ENCODE measurements around the gene IMPDH2.

IMPDH2 gene

GRCh38 chr3:49028673-49029562, at the start of gene IMPDH2:
IMPDH2 (minus strand) TSS chr3:49029398; CDS start chr3:49029350, 48 bp downstream.
- TF ChIP-seq GATA2 (IDR thresholded peaks at IDR 0.05; ENCODE audit: low read depth, low read length): no peak
- TF ChIP-seq GATA3 (IDR thresholded peaks at IDR 0.05; ENCODE audit: low read depth, low read length): no peak

GRCh38 chr3:49076646-49077045, 47.4 kb upstream of the IMPDH2 start:
- TF ChIP-seq GATA2 (IDR thresholded peaks at IDR 0.05; ENCODE audit: low read depth, low read length) (no peak), GATA3 (IDR thresholded peaks at IDR 0.05; ENCODE audit: low read depth, low read length) (no peak)

- TF ChIP-seq GATA2 (IDR thresholded peaks at IDR 0.05; ENCODE audit: low read depth, low read length): no peak
- no peak for TF ChIP-seq GATA3 (IDR thresholded peaks at IDR 0.05; ENCODE audit: low read depth, low read length)
Observed at GRCh38 chr3:49076116-49076515, 46.9 kb upstream of the IMPDH2 start.

GRCh38 chr3:49058011-49058410, 28.8 kb upstream of the IMPDH2 start:
- no peak for TF ChIP-seq GATA2 (IDR thresholded peaks at IDR 0.05; ENCODE audit: low read depth, low read length)
- TF ChIP-seq GATA3 (IDR thresholded peaks at IDR 0.05; ENCODE audit: low read depth, low read length): no peak

- no peak for TF ChIP-seq GATA2 (IDR thresholded peaks at IDR 0.05; ENCODE audit: low read depth, low read length)
- no peak for TF ChIP-seq GATA3 (IDR thresholded peaks at IDR 0.05; ENCODE audit: low read depth, low read length)
Observed at GRCh38 chr3:49057268-49057667, 28.1 kb upstream of the IMPDH2 start.

GRCh38 chr3:49054344-49054862, 25.2 kb upstream of the IMPDH2 start:
- no peak for TF ChIP-seq GATA3 (IDR thresholded peaks at IDR 0.05; ENCODE audit: low read depth, low read length)

- TF ChIP-seq GATA2 (IDR thresholded peaks at IDR 0.05; ENCODE audit: low read depth, low read length) (no peak), GATA3 (IDR thresholded peaks at IDR 0.05; ENCODE audit: low read depth, low read length) (no peak)
Observed at GRCh38 chr3:49053543-49053942, 24.3 kb upstream of the IMPDH2 start.

- TF ChIP-seq GATA2 (IDR thresholded peaks at IDR 0.05; ENCODE audit: low read depth, low read length): no peak
- no peak for TF ChIP-seq GATA3 (IDR thresholded peaks at IDR 0.05; ENCODE audit: low read depth, low read length)
Observed at GRCh38 chr3:49035281-49035680, 6.1 kb upstream of the IMPDH2 start.

GRCh38 chr3:49034650-49035049, 5.5 kb upstream of the IMPDH2 start:
- TF ChIP-seq GATA2 (IDR thresholded peaks at IDR 0.05; ENCODE audit: low read depth, low read length) (no peak), GATA3 (IDR thresholded peaks at IDR 0.05; ENCODE audit: low read depth, low read length) (no peak)

GRCh38 chr3:49032646-49033304, 3.6 kb upstream of the IMPDH2 start:
- no peak for TF ChIP-seq GATA3 (IDR thresholded peaks at IDR 0.05; ENCODE audit: low read depth, low read length)
- no peak for TF ChIP-seq GATA2 (IDR thresholded peaks at IDR 0.05; ENCODE audit: low read depth, low read length)

- no peak for TF ChIP-seq GATA2 (IDR thresholded peaks at IDR 0.05; ENCODE audit: low read depth, low read length)
- no peak for TF ChIP-seq GATA3 (IDR thresholded peaks at IDR 0.05; ENCODE audit: low read depth, low read length)
Observed at GRCh38 chr3:49030321-49030720, 1.1 kb upstream of the IMPDH2 start.

- TF ChIP-seq GATA3 (IDR thresholded peaks at IDR 0.05; ENCODE audit: low read depth, low read length) (no peak), GATA2 (IDR thresholded peaks at IDR 0.05; ENCODE audit: low read depth, low read length) (no peak)
Observed at GRCh38 chr3:49029563-49029884, 326 bp upstream of the IMPDH2 start.

- TF ChIP-seq GATA2 (IDR thresholded peaks at IDR 0.05; ENCODE audit: low read depth, low read length) (no peak), GATA3 (IDR thresholded peaks at IDR 0.05; ENCODE audit: low read depth, low read length) (no peak)
Observed at GRCh38 chr3:49028298-49028672, 913 bp downstream of the IMPDH2 start.

GRCh38 chr3:49027634-49028033, 1.6 kb downstream of the IMPDH2 start:
- TF ChIP-seq GATA3 (IDR thresholded peaks at IDR 0.05; ENCODE audit: low read depth, low read length) (no peak), GATA2 (IDR thresholded peaks at IDR 0.05; ENCODE audit: low read depth, low read length) (no peak)

- no peak for TF ChIP-seq GATA2 (IDR thresholded peaks at IDR 0.05; ENCODE audit: low read depth, low read length)
- no peak for TF ChIP-seq GATA3 (IDR thresholded peaks at IDR 0.05; ENCODE audit: low read depth, low read length)
Observed at GRCh38 chr3:49026536-49026935, 2.7 kb downstream of the IMPDH2 start.

Data from SH-SY5Y (cell line).